KMS-11 (cell line): Measurements from ENCODE around the gene TRDN.
"Not testable (repeated sequence)": the region's sequence is repeated elsewhere in the genome, so short reads cannot be mapped to it uniquely, and the experiment has no call there.

ENCODE experiments used
- H2AFZ ChIP-seq: fragments of 200-600 bp; sonication (generic); 2 replicates; pipeline ENCODE4 v1.6.1; 2016; ENCODE audit warnings: antibody characterized with exemption, mixed run types, low read depth
- H3K27ac ChIP-seq: fragments of 200-600 bp; sonication (generic); 2 replicates; pipeline ENCODE4 v1.6.1; 2016; ENCODE audit warnings: mild to moderate bottlenecking, mixed run types
- H3K27me3 ChIP-seq: fragments of 200-600 bp; sonication (generic); 2 replicates; pipeline ENCODE4 v1.6.1; 2017; ENCODE audit warnings: mild to moderate bottlenecking, low read depth, mixed run types, moderate library complexity; ENCODE audit not compliant: insufficient read depth
- H3K36me3 ChIP-seq: fragments of 200-600 bp; sonication (generic); 2 replicates; pipeline ENCODE4 v1.6.1; 2017; ENCODE audit warnings: mild to moderate bottlenecking, mixed run types; ENCODE audit not compliant: insufficient read depth
- H3K4me1 ChIP-seq: fragments of 200-600 bp; sonication (generic); 2 replicates; pipeline ENCODE4 v1.6.1; 2016; ENCODE audit warnings: mild to moderate bottlenecking, low read depth, mixed run types; ENCODE audit not compliant: poor library complexity, severe bottlenecking
- H3K4me2 ChIP-seq: fragments of 200-600 bp; sonication (generic); 2 replicates; pipeline ENCODE4 v1.7.0; 2016; ENCODE audit warnings: mild to moderate bottlenecking, mixed run types
- H3K4me3 ChIP-seq: fragments of 200-600 bp; sonication (generic); IDR thresholded peaks from 2 replicates; pipeline ENCODE4 v1.6.1; 2017; ENCODE audit warnings: low read depth, low read length, mixed read lengths; ENCODE audit not compliant: insufficient read depth
- H3K79me2 ChIP-seq: fragments of 200-600 bp; sonication (generic); 2 replicates; pipeline ENCODE4 v1.6.1; 2016; ENCODE audit warnings: low read depth, mixed run types; ENCODE audit not compliant: insufficient read depth
- H3K9ac ChIP-seq: fragments of 200-600 bp; sonication (generic); 2 replicates; pipeline ENCODE4 v1.6.1; 2016; ENCODE audit warnings: mild to moderate bottlenecking, mixed run types
- H4K20me1 ChIP-seq: fragments of 200-600 bp; sonication (generic); 2 replicates; pipeline ENCODE4 v1.6.1; 2016; ENCODE audit warnings: mild to moderate bottlenecking, mixed run types; ENCODE audit not compliant: insufficient read depth
- CTCF ChIP-seq: fragments of 200-600 bp; sonication (generic); conservative IDR thresholded peaks from 2 replicates; pipeline ENCODE4 v1.6.1; 2017; ENCODE audit warnings: low read depth, mild to moderate bottlenecking, antibody characterized with exemption, low read length, moderate library complexity, mixed read lengths

The TRDN gene

GRCh38 chr6:123565529-123565928 is 71.2 kb downstream of the TRDN start:
- H3K4me2 ChIP-seq, result no peak overlapping the region
- H4K20me1 ChIP-seq, result no peaks in the 10 kb centered on the region
- H3K9ac ChIP-seq, result no peak overlapping the region
- no peak for TF ChIP-seq CTCF
- no peaks in the 10 kb centered on the region for H3K4me1 ChIP-seq
- no peaks in the 10 kb centered on the region for H3K36me3 ChIP-seq
- H3K4me3 ChIP-seq, result no peak overlapping the region
- no peak overlapping the region for H3K27ac ChIP-seq
- H3K27me3 ChIP-seq, result no peaks in the 10 kb centered on the region
- no peak overlapping the region for H2AFZ ChIP-seq
- no peaks in the 10 kb centered on the region for H3K79me2 ChIP-seq

DNA sequence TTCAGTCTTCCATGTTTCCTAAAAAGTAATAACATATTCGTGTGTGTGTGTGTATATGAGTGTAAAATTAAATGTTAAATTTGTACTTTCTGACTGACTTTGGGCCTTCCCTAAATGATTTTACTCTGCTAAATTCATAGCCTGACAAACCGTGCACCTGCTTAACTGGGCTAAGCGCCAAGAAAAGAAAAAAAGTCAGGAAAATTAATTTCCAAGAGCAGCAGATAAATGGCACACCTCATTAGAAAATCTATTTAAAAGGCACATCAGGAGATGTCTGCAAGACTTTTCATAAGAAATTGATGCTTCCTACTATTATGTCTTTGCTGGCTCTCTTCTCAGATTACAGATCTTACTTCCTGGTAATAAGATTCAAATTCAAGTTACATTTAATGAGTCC is 72.4 kb downstream of the TRDN start:
- Histone ChIP-seq H3K4me3 (no peak overlapping the region), H2AFZ (no peak overlapping the region), H3K27me3 (no peaks in the 10 kb centered on the region), H3K9ac (no peak overlapping the region), H3K27ac (no peak overlapping the region), H4K20me1 (no peaks in the 10 kb centered on the region), H3K4me2 (no peak overlapping the region), H3K36me3 (no peaks in the 10 kb centered on the region), H3K4me1 (no peaks in the 10 kb centered on the region), H3K79me2 (no peaks in the 10 kb centered on the region)
- TF ChIP-seq CTCF, result no peak

- Histone ChIP-seq H3K36me3 (no peaks in the 10 kb centered on the region), H2AFZ (no peak overlapping the region), H3K79me2 (no peaks in the 10 kb centered on the region), H3K27ac (no peak overlapping the region), H3K4me3 (no peak overlapping the region), H3K4me1 (no peaks in the 10 kb centered on the region), H4K20me1 (no peaks in the 10 kb centered on the region), H3K4me2 (no peak overlapping the region), H3K27me3 (no peaks in the 10 kb centered on the region), H3K9ac (no peak overlapping the region)
- TF ChIP-seq CTCF, result no peak
Observed at GRCh38 chr6:123562677-123563076, 74.1 kb downstream of the TRDN start.

- H3K4me3 ChIP-seq, result no peak overlapping the region
- no peaks in the 10 kb centered on the region for H3K36me3 ChIP-seq
- no peak overlapping the region for H3K27ac ChIP-seq
- H3K4me2 ChIP-seq, result no peak overlapping the region
- no peaks in the 10 kb centered on the region for H4K20me1 ChIP-seq
- H2AFZ ChIP-seq, result no peak overlapping the region
- H3K79me2 ChIP-seq, result no peaks in the 10 kb centered on the region
- H3K27me3 ChIP-seq, result no peaks in the 10 kb centered on the region
- no peak for TF ChIP-seq CTCF
- H3K9ac ChIP-seq, result no peak overlapping the region
- H3K4me1 ChIP-seq, result no peaks in the 10 kb centered on the region
Observed at GRCh38 chr6:123562264-123562663, 74.5 kb downstream of the TRDN start.

- H3K27me3 ChIP-seq, H4K20me1 ChIP-seq, H3K79me2 ChIP-seq, H3K4me3 ChIP-seq, H3K4me1 ChIP-seq, H3K9ac ChIP-seq, H2AFZ ChIP-seq, H3K27ac ChIP-seq, H3K36me3 ChIP-seq, H3K4me2 ChIP-seq: not testable (repeated sequence)
Observed at GRCh38 chr6:123559816-123560215, 76.9 kb downstream of the TRDN start.

DNA sequence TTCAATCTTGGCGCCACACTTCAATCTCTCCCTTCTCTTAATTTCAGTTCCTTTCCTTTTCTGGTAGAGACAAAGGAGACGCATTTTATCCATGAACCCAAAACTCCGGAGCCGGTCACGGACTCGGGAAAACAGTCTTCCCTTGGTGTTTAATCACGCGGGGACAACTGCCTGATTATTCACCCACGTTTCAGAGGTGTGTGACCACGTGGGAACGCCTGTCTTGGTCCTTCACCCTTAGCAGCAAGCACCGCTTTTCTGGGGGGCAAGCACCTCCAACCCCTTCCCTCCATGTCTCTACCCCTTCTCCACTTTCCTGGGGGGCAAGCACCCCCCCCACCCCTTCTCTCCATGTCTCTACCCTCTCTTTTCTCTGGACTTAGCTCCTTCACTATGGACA is 79.3 kb downstream of the TRDN start:
- not testable (repeated sequence) for H3K4me2 ChIP-seq

More for the DNA sequence above, 79.3 kb downstream of the TRDN start:
- not testable (repeated sequence) for H3K79me2 ChIP-seq, H3K27me3 ChIP-seq, H3K4me1 ChIP-seq, H3K4me3 ChIP-seq, H3K36me3 ChIP-seq, H3K9ac ChIP-seq, H4K20me1 ChIP-seq, H3K27ac ChIP-seq, H2AFZ ChIP-seq
